ENCODE data around the gene SDHB. TPM values are rescaled to one million over a fixed set of nuclear protein-coding genes. Genes with fewer than 3 reads are reported as not detected.

Gene SDHB
- total RNA-seq, 1 experiment from 2014 or later = 159 TPM

DNA sequence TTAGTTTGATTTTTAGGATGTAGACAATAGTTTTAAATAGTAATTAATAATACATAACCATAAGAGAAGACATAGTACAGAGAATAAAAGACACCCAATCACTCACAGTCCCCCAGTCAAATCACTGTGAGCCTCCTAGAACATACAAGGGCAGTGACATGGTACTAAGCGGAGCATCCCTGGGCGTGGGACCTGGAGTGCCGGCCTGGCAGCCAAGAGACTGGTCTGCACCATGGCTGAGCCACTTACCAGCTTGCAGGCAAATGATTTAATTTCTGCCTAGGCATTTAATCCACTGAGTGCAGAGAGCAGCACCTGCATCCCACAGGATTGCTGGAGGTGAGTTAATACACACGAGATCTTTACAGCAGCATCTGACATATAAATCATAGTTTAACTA, 20.4 kb downstream of the SDHB start:
- Histone ChIP-seq H2AFZ (ENCODE audit: low read depth, low read length, poor library complexity, severe bottlenecking) (no peak overlapping the region), H3K4me2 (ENCODE audit: low read length) (no peak overlapping the region), H3K4me1 (ENCODE audit: control insufficient read depth in 1 of 2, insufficient read depth in 2 of 2, low read length in 2 of 2) (no peaks in the 10 kb centered on the region), H3K4me3 (replicated peaks in 1 of 2; ENCODE audit: low read depth in 1 of 2, low read length in 2 of 2) (no peak overlapping the region), H3K9me3 (ENCODE audit: control insufficient read depth in 1 of 2, insufficient read depth in 1 of 2, low read depth in 1 of 2, low read length in 2 of 2) (no peaks in the 10 kb centered on the region), H3K36me3 (ENCODE audit: control insufficient read depth in 1 of 2, insufficient read depth in 2 of 2, low read length in 2 of 2) (peaks cover 6 to 20% of the 10 kb centered on the region in 2 experiments; a peak in 3 of 4 replicates), H4K20me1 (ENCODE audit: insufficient read depth) (no peaks in the 10 kb centered on the region), H3K79me2 (ENCODE audit: insufficient read depth, low read length) (peaks cover 42% of the 10 kb centered on the region), H3K27me3 (ENCODE audit: insufficient read depth, low read length) (no peaks in the 10 kb centered on the region), H3K9me2 (ENCODE audit: insufficient read depth) (no peaks in the 10 kb centered on the region), H3K27ac (ENCODE audit: low read depth, low read length) (no peak overlapping the region), H3K9ac (ENCODE audit: low read length) (no peak overlapping the region)
- RAD21 ChIA-PET (ENCODE audit: low non-redundant PET in 1 of 2, low total read pairs in 2 of 2, uncharacterized antibody in 2 of 2, unreplicated experiment in 2 of 2) = no interaction called here
- TF ChIP-seq SP1 (IDR thresholded peaks at IDR 0.05; ENCODE audit: low read depth) (no peak), ELF1 (IDR thresholded peaks at IDR 0.05; ENCODE audit: borderline replicate concordance, low read depth) (no peak), CBX3 (IDR thresholded peaks at IDR 0.05; ENCODE audit: low read depth) (no peak), EZH2 (IDR thresholded peaks at IDR 0.05) (no peak), POLR2A (IDR thresholded peaks at IDR 0.05; ENCODE audit: borderline replicate concordance, extremely low read depth, insufficient read depth, insufficient read length) (no peak), SRF (IDR thresholded peaks at IDR 0.05; ENCODE audit: low read depth) (no peak)
- POLR2A ChIA-PET = no interaction called here
- CTCF ChIA-PET = no interaction called here
- no peak for ATAC-seq
- intact Hi-C loops (cut with micrococcal nuclease) = no loop called here
- BruUV-seq (replicated peaks) = no TSS peak
- no peak for DNase-seq (ENCODE audit: low read depth, low spot score)

DNA sequence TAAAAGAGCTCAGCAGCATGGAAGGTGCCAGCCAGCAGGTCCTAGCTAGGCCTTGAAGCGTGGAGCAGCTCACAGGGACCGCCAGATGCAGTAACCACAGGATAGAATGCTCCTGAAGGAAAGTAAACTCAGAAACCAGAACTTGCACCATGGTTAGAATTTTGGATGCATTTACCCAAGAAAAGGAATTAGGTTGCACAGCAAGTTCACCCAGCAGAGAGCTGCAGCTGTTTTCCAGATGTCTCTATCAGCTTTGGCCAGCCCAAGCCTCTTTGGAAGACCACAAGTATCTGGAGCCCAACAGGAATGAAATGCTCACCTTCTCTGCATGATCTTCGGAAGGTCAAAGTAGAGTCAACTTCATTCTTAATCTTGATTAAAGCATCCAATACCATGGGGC, 21.1 kb downstream of the SDHB start:
- Histone ChIP-seq H3K9me2 (ENCODE audit: insufficient read depth) (no peaks in the 10 kb centered on the region), H3K79me2 (ENCODE audit: insufficient read depth, low read length) (peaks cover 36% of the 10 kb centered on the region), H3K4me3 (replicated peaks in 1 of 2; ENCODE audit: low read depth in 1 of 2, low read length in 2 of 2) (no peak overlapping the region), H3K4me2 (ENCODE audit: low read length) (no peak overlapping the region), H3K4me1 (ENCODE audit: control insufficient read depth in 1 of 2, insufficient read depth in 2 of 2, low read length in 2 of 2) (no peaks in the 10 kb centered on the region), H3K9me3 (ENCODE audit: control insufficient read depth in 1 of 2, insufficient read depth in 1 of 2, low read depth in 1 of 2, low read length in 2 of 2) (no peaks in the 10 kb centered on the region), H2AFZ (ENCODE audit: low read depth, low read length, poor library complexity, severe bottlenecking) (no peak overlapping the region), H4K20me1 (ENCODE audit: insufficient read depth) (no peaks in the 10 kb centered on the region), H3K36me3 (ENCODE audit: control insufficient read depth in 1 of 2, insufficient read depth in 2 of 2, low read length in 2 of 2) (peaks cover 10 to 28% of the 10 kb centered on the region in 2 experiments), H3K27ac (ENCODE audit: low read depth, low read length) (no peak overlapping the region), H3K9ac (ENCODE audit: low read length) (no peak overlapping the region), H3K27me3 (ENCODE audit: insufficient read depth, low read length) (no peaks in the 10 kb centered on the region)
- no TSS peak for BruUV-seq (replicated peaks)
- ChIA-PET CTCF (no interaction called here), POLR2A (no interaction called here), RAD21 (ENCODE audit: low non-redundant PET in 1 of 2, low total read pairs in 2 of 2, uncharacterized antibody in 2 of 2, unreplicated experiment in 2 of 2) (no interaction called here)
- DNase-seq (ENCODE audit: low read depth, low spot score) (no peak), ATAC-seq (no peak)
- intact Hi-C loops (cut with micrococcal nuclease) = no loop called here
- no peak for TF ChIP-seq YY1 (IDR thresholded peaks at IDR 0.05; ENCODE audit: extremely low read depth, insufficient replicate concordance, low read depth, low read length)
- TF ChIP-seq POLR2A (IDR thresholded peaks at IDR 0.05; ENCODE audit: borderline replicate concordance, extremely low read depth, insufficient read depth, insufficient read length) = no peak
- no peak for TF ChIP-seq EGR1 (IDR thresholded peaks at IDR 0.05; ENCODE audit: low read depth)
- TF ChIP-seq POLR2AphosphoS5 (IDR thresholded peaks at IDR 0.05; ENCODE audit: low read depth, low read length) = no peak
- TF ChIP-seq, protein P1, sequence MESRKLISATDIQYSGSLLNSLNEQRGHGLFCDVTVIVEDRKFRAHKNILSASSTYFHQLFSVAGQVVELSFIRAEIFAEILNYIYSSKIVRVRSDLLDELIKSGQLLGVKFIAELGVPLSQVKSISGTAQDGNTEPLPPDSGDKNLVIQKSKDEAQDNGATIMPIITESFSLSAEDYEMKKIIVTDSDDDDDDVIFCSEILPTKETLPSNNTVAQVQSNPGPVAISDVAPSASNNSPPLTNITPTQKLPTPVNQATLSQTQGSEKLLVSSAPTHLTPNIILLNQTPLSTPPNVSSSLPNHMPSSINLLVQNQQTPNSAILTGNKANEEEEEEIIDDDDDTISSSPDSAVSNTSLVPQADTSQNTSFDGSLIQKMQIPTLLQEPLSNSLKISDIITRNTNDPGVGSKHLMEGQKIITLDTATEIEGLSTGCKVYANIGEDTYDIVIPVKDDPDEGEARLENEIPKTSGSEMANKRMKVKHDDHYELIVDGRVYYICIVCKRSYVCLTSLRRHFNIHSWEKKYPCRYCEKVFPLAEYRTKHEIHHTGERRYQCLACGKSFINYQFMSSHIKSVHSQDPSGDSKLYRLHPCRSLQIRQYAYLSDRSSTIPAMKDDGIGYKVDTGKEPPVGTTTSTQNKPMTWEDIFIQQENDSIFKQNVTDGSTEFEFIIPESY (IDR thresholded peaks at IDR 0.05; ENCODE audit: extremely low read depth, insufficient replicate concordance, low read length) = no peak
- TF ChIP-seq, protein P2, sequence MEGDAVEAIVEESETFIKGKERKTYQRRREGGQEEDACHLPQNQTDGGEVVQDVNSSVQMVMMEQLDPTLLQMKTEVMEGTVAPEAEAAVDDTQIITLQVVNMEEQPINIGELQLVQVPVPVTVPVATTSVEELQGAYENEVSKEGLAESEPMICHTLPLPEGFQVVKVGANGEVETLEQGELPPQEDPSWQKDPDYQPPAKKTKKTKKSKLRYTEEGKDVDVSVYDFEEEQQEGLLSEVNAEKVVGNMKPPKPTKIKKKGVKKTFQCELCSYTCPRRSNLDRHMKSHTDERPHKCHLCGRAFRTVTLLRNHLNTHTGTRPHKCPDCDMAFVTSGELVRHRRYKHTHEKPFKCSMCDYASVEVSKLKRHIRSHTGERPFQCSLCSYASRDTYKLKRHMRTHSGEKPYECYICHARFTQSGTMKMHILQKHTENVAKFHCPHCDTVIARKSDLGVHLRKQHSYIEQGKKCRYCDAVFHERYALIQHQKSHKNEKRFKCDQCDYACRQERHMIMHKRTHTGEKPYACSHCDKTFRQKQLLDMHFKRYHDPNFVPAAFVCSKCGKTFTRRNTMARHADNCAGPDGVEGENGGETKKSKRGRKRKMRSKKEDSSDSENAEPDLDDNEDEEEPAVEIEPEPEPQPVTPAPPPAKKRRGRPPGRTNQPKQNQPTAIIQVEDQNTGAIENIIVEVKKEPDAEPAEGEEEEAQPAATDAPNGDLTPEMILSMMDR (IDR thresholded peaks at IDR 0.05 in 2 of 3, conservative IDR thresholded peaks at IDR 0.05 in 1 of 3; ENCODE audit: borderline replicate concordance in 1 of 3, insufficient read depth in 1 of 3, low read depth in 2 of 3, low read length in 2 of 3) = no peak
- TF ChIP-seq TCF7L2 (IDR thresholded peaks at IDR 0.05; ENCODE audit: borderline replicate concordance, extremely low read depth, insufficient read depth, insufficient read length) = no peak
- TF ChIP-seq EZH2phosphoT487 (IDR thresholded peaks at IDR 0.05; ENCODE audit: borderline replicate concordance) = no peak
- TF ChIP-seq SRF (IDR thresholded peaks at IDR 0.05; ENCODE audit: low read depth) = no peak
